NT2/D1 (cell line): ENCODE data around the gene ZNF771.

Experiments used
- DNase-seq: peaks from one replicate; pipeline ENCODE4 v3.0.0-alpha.2; 2011; ENCODE audit warnings: low read depth, low spot score
- H3K27me3 ChIP-seq: 2 replicates; pipeline ENCODE4 v1.6.0; 2011; ENCODE audit warnings: mild to moderate bottlenecking; ENCODE audit not compliant: insufficient read length, insufficient read depth
- H3K36me3 ChIP-seq: 2 replicates; pipeline ENCODE4 v1.6.1; 2011; ENCODE audit warnings: mild to moderate bottlenecking, low read length, mixed read lengths; ENCODE audit not compliant: insufficient read depth, insufficient read length
- H3K4me1 ChIP-seq: 2 replicates; pipeline ENCODE4 v1.5.1; 2011; ENCODE audit not compliant: insufficient read depth, insufficient read length
- H3K4me3 ChIP-seq: 2 replicates; pipeline ENCODE4 v1.5.1; 2011; ENCODE audit warnings: low read depth; ENCODE audit not compliant: insufficient read length
- H3K9ac ChIP-seq: 2 replicates; pipeline ENCODE4 v1.6.0; 2011; ENCODE audit warnings: low read depth; ENCODE audit not compliant: insufficient read length
- H3K9me3 ChIP-seq: 2 replicates; pipeline ENCODE4 v1.5.1; 2011; ENCODE audit warnings: mild to moderate bottlenecking, low read length; ENCODE audit not compliant: insufficient read depth
- SUZ12 ChIP-seq: IDR thresholded peaks from 2 replicates; pipeline ENCODE4 v1.6.1; 2011; ENCODE audit not compliant: insufficient read length, insufficient read depth; ENCODE audit errors: extremely low read depth
- YY1 ChIP-seq: IDR thresholded peaks from 2 replicates; pipeline ENCODE4 v1.6.1; 2011; ENCODE audit not compliant: insufficient read length, insufficient read depth
- ZNF274 ChIP-seq: IDR thresholded peaks from 2 replicates; pipeline ENCODE4 v1.6.1; 2011; ENCODE audit warnings: mild to moderate bottlenecking, low read depth, low read length

ZNF771 gene

DNA sequence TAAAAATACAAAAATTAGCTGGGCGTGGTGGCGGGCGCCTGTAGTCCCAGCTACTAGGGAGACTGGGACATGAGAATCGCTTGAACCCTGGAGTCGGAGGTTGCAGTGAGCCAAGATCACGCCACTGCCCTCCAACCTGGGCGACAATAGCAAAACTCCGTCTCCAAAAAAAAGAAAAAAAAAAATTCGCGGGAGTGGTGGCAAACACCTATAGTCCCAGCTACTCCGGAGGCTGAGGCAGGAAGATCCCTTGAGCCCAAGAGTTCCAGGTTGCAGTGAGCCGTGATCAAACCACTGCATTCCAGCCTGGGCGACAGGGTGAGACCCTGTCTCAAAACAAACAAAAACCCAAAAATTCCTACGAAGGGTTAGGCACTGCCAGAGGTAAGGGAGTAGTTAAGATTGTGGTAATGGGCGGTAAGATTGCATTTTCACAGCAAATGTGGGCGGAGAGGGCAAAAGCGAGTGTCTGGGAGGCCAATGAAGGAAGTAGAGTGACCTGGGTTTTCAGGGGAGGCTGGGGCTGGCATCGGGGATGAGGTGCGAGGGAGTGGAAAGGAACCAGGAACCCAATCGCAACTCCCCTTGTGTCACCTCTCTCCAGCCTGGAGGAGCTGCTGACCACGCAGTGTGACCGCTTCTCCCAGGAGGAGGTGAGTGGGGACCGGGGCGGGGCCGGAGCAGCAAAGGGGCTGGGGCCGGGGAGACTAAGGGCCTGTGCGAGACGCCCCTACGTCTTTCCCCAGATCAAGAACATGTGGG, 30.2 kb upstream of the ZNF771 start:
- Histone ChIP-seq H3K9me3 (no peaks in the 10 kb centered on the region), H3K4me1 (peaks cover 19% of the 10 kb centered on the region), H3K9ac (peak overlapping the region; percentile 76), H3K4me3 (peak overlapping the region; percentile 44), H3K36me3 (peaks cover 12% of the 10 kb centered on the region), H3K27me3 (no peaks in the 10 kb centered on the region)
- no peak for TF ChIP-seq YY1
- no peak for TF ChIP-seq SUZ12
- TF ChIP-seq ZNF274: no peak
- no peak for DNase-seq

GRCh38 chr16:30377812-30378235, 29.6 kb upstream of the ZNF771 start:
- Histone ChIP-seq H3K9ac (peak overlapping the region; percentile 76), H3K9me3 (no peaks in the 10 kb centered on the region), H3K27me3 (no peaks in the 10 kb centered on the region), H3K4me1 (peaks cover 19% of the 10 kb centered on the region), H3K36me3 (peaks cover 12% of the 10 kb centered on the region), H3K4me3 (peak overlapping the region; percentile 44)
- peak; percentile 83 for DNase-seq
- no peak for TF ChIP-seq ZNF274
- TF ChIP-seq YY1: no peak
- no peak for TF ChIP-seq SUZ12

DNA sequence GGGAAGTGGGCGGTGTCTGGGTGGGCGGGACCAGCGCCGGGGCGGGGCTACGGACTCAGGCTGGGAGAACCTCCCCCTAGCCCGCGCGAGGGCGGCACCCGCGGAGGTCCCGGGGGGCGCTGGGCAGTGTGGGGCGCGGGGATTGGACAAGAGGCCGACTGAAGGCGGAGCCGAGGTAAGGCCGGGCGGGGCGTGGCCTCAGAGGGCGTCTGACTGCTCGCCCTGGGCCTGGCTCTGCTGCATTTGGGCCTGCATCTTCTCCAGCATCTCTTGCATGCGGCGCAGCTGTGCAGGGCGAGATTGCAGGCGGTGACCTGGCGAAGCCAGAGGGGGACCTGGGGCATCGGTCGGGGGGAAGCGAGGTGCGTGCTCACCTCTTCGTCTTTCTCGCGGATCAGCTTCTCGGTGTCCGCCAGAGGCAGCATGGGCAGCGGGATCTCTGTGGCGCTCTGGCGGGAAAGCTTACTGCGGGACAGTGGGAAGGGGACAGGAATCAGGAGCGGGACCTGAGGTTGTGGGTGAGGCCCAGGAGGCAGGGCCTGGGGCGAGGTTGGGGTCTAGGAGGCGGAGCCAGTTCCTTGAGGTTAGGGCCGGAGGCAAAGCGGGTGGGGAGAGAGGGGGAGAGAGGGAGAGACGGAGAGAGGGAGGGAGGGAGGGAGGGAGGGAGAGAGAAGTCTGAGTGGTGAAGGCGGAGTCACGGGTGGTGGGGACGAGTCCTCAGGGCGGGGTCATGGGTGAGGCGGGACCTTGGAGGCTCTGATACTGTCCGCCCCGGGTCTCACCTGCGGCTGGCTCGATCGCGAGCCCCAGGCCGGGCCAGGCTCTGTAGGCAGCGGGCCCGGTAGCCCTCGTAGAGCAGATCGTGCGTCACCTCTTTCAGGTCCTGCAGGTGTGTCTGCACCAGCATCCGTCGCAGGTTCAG, 28.9 kb upstream of the ZNF771 start:
- DNase-seq: peak; percentile 98
- TF ChIP-seq ZNF274: no peak
- TF ChIP-seq YY1: no peak
- no peak for TF ChIP-seq SUZ12
- Histone ChIP-seq H3K9me3 (no peaks in the 10 kb centered on the region), H3K4me3 (peak overlapping the region; percentile 86), H3K36me3 (peaks cover 12% of the 10 kb centered on the region), H3K9ac (peak overlapping the region; percentile 99), H3K4me1 (peaks cover 19% of the 10 kb centered on the region), H3K27me3 (no peaks in the 10 kb centered on the region)

- H3K9ac ChIP-seq: peak overlapping the region; percentile 95
- no peaks in the 10 kb centered on the region for H3K9me3 ChIP-seq
- peaks cover 19% of the 10 kb centered on the region for H3K4me1 ChIP-seq
- no peak for TF ChIP-seq SUZ12
- no peaks in the 10 kb centered on the region for H3K27me3 ChIP-seq
- peak overlapping the region; percentile 86 for H3K4me3 ChIP-seq
- peaks cover 12% of the 10 kb centered on the region for H3K36me3 ChIP-seq
- DNase-seq: no peak
Observed at GRCh38 chr16:30379158-30379783, 28.1 kb upstream of the ZNF771 start.

DNA sequence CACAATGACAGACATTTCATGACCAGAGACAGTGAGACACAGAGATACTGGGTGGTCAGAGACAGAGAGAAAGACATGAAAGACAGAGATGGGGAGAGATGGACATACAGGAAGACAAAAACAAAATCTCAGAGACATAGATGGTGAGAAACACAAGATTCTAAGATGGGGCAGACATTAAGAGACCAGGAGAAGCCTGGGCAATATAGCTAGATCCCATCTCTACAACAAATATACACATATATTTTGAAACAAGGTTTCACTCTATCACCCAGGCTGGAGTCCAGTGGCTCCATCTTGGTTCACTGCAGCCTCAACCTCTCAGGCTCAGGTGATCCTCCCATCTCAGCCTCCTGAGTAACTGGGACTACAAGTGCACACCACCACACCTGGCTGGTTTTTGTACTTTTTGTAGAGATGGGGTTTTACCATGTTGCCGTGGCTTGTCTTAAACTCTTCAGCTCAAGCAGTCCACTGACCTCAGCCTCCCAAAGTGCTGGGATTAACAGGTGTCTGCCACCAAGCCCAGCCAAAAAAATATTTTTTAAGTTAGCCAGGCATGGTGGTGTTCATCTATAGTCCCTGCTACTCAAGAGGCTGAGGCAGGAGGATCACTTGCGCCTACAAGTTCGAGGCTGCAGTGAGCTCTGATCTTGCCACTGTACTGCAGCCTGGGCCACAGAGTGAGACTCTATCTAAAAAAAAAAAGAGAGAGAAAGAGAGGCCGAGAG, 27.2 kb upstream of the ZNF771 start:
- H3K4me3 ChIP-seq: no peak overlapping the region
- peaks cover 12% of the 10 kb centered on the region for H3K36me3 ChIP-seq
- H3K27me3 ChIP-seq: no peaks in the 10 kb centered on the region
- no peaks in the 10 kb centered on the region for H3K9me3 ChIP-seq
- TF ChIP-seq SUZ12: no peak
- TF ChIP-seq ZNF274: no peak
- peaks cover 19% of the 10 kb centered on the region for H3K4me1 ChIP-seq
- H3K9ac ChIP-seq: no peak overlapping the region
- DNase-seq: no peak

- DNase-seq: no peak
- peaks cover 19% of the 10 kb centered on the region for H3K4me1 ChIP-seq
- no peak for TF ChIP-seq YY1
- no peak for TF ChIP-seq ZNF274
- H3K4me3 ChIP-seq: no peak overlapping the region
- no peaks in the 10 kb centered on the region for H3K27me3 ChIP-seq
- peaks cover 12% of the 10 kb centered on the region for H3K36me3 ChIP-seq
- H3K9ac ChIP-seq: no peak overlapping the region
- no peaks in the 10 kb centered on the region for H3K9me3 ChIP-seq
Observed at GRCh38 chr16:30380803-30381208, 26.6 kb upstream of the ZNF771 start.
